ENCODE results near the gene EFCAB11. TPM values are rescaled to one million over a fixed set of nuclear protein-coding genes. Genes with fewer than 3 reads are reported as not detected.

The EFCAB11 gene
- total RNA-seq, 3 donors from 2014 or later, result 6.4 to 13.6 (median 6.9) TPM

DNA sequence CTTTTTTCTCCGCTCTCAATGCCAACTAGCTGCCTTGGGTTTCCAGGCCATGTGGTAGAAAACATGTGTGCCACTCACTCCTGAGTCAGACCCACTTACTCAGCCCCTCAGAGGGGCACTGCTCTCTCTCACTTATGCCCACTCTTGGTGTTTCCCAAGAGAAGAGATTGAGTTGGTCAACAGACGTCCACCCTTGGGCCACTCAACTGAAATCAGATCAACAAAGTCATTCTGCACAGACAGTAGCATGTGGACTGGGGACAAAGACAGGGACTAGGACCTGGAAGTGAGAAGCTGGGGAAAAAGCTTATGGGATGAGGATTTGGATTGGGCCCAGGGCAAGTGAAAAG is 161.2 kb downstream of the EFCAB11 start:
- DNase-seq (ENCODE audit: low spot score in 2 of 2), result no peak
- TF ChIP-seq POLR2A (IDR thresholded peaks at IDR 0.05), result no peak
- TF ChIP-seq, protein P1, sequence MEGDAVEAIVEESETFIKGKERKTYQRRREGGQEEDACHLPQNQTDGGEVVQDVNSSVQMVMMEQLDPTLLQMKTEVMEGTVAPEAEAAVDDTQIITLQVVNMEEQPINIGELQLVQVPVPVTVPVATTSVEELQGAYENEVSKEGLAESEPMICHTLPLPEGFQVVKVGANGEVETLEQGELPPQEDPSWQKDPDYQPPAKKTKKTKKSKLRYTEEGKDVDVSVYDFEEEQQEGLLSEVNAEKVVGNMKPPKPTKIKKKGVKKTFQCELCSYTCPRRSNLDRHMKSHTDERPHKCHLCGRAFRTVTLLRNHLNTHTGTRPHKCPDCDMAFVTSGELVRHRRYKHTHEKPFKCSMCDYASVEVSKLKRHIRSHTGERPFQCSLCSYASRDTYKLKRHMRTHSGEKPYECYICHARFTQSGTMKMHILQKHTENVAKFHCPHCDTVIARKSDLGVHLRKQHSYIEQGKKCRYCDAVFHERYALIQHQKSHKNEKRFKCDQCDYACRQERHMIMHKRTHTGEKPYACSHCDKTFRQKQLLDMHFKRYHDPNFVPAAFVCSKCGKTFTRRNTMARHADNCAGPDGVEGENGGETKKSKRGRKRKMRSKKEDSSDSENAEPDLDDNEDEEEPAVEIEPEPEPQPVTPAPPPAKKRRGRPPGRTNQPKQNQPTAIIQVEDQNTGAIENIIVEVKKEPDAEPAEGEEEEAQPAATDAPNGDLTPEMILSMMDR (IDR thresholded peaks at IDR 0.05), result no peak
- no peak for TF ChIP-seq POLR2AphosphoS5 (IDR thresholded peaks at IDR 0.05)
- Histone ChIP-seq H3K4me3 (no peak overlapping the region), H3K9me3 (no peaks in the 10 kb centered on the region), H3K27me3 (no peaks in the 10 kb centered on the region), H3K36me3 (no peaks in the 10 kb centered on the region), H3K4me1 (no peaks in the 10 kb centered on the region), H3K27ac (no peak overlapping the region)
- intact Hi-C loops (cut with DNase I; ENCODE audit: low total_unique reads), result no loop called here

DNA sequence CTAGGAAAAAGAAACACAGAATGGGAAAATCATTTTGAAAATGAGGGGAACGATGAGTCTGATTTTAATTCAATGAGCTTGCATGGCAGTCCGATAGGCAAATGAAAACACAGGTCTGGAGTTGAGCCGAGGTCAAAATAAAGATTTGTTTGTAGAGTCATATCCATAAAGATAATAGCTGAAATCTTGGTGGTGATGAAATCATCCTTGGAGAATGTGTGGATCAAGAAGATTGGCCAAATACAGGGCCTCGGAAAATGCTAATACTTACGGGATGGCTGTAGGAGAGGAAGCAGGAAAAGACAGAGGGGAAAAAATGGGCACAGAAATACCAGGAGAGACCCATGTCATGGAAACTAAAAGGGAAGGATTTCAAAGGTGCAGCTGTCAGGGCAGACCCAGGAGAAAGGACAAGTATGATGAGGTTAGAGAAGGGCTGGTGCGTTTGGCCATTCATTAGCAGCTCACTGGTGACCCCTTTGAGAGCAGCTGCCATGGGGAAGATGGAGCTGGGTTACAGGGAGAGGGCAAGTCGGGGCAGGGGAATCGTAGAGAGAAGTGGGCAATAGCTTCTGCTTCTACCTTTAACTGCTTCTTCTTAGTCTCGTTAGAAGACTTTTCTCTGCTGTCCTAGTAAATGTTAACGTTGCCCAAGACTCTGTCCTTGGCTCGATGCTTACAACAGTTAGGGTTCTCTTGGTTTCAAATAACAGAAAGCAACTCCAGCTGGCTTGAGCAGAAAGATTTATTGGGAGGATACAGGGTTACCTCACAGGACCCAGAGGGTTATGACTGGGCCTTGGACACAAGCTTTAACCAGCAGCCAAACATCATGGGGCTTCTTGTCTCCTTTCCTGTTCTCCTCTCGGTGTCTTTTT is 161.8 kb downstream of the EFCAB11 start:
- Histone ChIP-seq H3K4me3 (no peak overlapping the region), H3K4me1 (no peaks in the 10 kb centered on the region), H3K27ac (no peak overlapping the region), H3K36me3 (no peaks in the 10 kb centered on the region), H3K27me3 (no peaks in the 10 kb centered on the region), H3K9me3 (no peaks in the 10 kb centered on the region)
- DNase-seq (ENCODE audit: low spot score in 2 of 2), result no peak
- intact Hi-C loops (cut with DNase I; ENCODE audit: low total_unique reads), result no loop called here
- TF ChIP-seq POLR2A (IDR thresholded peaks at IDR 0.05) (no peak), POLR2AphosphoS5 (IDR thresholded peaks at IDR 0.05) (peak in 1 of 3 donors; percentile 35)
- TF ChIP-seq, protein P1 (IDR thresholded peaks at IDR 0.05), result no peak

DNA sequence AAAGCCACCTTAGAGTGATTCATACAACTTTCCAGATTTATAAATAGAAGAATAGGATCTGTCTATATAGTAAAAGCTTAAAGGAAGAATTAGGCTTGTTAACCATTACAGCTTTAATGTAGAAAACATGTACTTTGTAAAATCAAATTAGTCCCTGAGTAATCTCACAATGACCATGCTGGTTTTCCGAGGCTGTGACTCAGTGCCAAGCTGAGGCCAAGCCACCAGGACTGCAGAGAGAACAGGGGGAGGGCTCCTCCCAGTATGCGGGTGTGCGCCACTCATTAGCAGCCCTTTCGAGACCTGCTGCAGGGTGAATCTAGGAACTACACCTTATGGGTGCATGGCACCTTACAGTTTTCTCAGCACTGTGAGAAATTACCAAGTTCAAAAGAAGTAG is 167.0 kb downstream of the EFCAB11 start:
- Histone ChIP-seq H3K4me1 (no peaks in the 10 kb centered on the region), H3K27ac (no peak overlapping the region), H3K9me3 (no peaks in the 10 kb centered on the region), H3K36me3 (no peaks in the 10 kb centered on the region), H3K4me3 (no peak overlapping the region), H3K27me3 (no peaks in the 10 kb centered on the region)
- intact Hi-C loops (cut with DNase I; ENCODE audit: low total_unique reads), result no loop called here
- TF ChIP-seq POLR2A (IDR thresholded peaks at IDR 0.05), result no peak
- TF ChIP-seq POLR2AphosphoS5 (IDR thresholded peaks at IDR 0.05), result no peak
- TF ChIP-seq, protein P1 (IDR thresholded peaks at IDR 0.05), result no peak
- no peak for DNase-seq (ENCODE audit: low spot score in 2 of 2)

DNA sequence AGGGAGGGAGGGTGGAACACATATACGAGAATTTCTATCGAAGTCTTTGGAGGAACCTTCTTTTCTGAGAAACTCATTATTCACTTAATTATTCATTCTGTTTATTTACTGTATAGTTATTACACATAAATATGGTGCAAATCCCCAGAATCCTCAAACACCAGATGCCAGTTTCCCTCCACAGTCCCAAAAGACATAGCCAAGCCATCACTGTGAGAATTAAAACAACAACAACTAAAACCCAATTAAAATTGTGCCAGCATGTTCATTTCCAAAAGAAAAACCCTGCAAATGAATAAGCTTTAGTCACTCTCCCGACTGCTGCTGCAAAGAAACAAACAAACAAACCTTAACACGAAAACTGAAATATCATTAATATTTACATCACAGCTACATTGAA is 173.5 kb downstream of the EFCAB11 start:
- Histone ChIP-seq H3K4me1 (no peaks in the 10 kb centered on the region), H3K4me3 (no peak overlapping the region), H3K9me3 (no peaks in the 10 kb centered on the region), H3K36me3 (no peaks in the 10 kb centered on the region), H3K27me3 (no peaks in the 10 kb centered on the region), H3K27ac (no peak overlapping the region)
- TF ChIP-seq, protein P1 (IDR thresholded peaks at IDR 0.05), result no peak
- TF ChIP-seq POLR2AphosphoS5 (IDR thresholded peaks at IDR 0.05), result no peak
- TF ChIP-seq POLR2A (IDR thresholded peaks at IDR 0.05), result no peak
- intact Hi-C loops (cut with DNase I; ENCODE audit: low total_unique reads), result no loop called here
- DNase-seq (ENCODE audit: low spot score in 2 of 2), result no peak

DNA sequence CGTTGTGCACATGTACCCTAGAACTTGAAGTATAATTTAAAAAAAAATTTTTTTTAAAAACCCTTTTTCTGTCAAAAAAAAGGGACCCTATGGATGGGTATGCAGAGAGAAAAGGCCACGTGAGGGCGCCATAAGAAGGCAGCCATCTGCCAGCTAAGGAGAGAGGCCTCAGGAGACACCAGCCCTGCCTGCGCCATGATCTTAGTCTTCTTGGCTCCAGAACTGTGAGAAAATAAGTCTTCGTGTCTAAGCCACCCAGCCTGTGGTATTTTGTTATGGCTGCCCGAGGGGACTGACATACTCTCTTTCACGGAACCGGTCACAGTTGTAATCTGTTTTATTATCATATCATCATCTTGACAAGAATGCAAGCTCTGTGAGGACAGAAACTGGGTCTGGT is 174.8 kb downstream of the EFCAB11 start:
- Histone ChIP-seq H3K4me1 (no peaks in the 10 kb centered on the region), H3K27ac (no peak overlapping the region), H3K27me3 (no peaks in the 10 kb centered on the region), H3K4me3 (no peak overlapping the region), H3K36me3 (no peaks in the 10 kb centered on the region), H3K9me3 (no peaks in the 10 kb centered on the region)
- DNase-seq (ENCODE audit: low spot score in 2 of 2), result no peak
- intact Hi-C loops (cut with DNase I; ENCODE audit: low total_unique reads), result no loop called here
- TF ChIP-seq, protein P1 (IDR thresholded peaks at IDR 0.05), result no peak

Measured in breast epithelium (tissue), 4 donors.